Uterus (tissue), 2 donors: ENCODE measurements around the gene WDR46.

Experiments
- POLR2A ChIP-seq, 2 donors: fragments of 450-650 bp; IDR thresholded peaks; one replicate each; pipeline ENCODE4 v1.6.1; 2016; ENCODE audit warnings: antibody characterized with exemption in 2 of 2, mild to moderate bottlenecking in 1 of 2, moderate library complexity in 1 of 2
- TF ChIP-seq, protein P1 (sequence below), 4 experiments: fragments of 200-600 bp in 2 of 4; fragments of 450-650 bp in 2 of 4; sonication (generic) in 2 of 4; IDR thresholded peaks; one replicate each; pipeline ENCODE4 v1.5.1; 2016 to 2019; ENCODE audit warnings: antibody characterized with exemption in 4 of 4, mild to moderate bottlenecking in 2 of 4, moderate library complexity in 1 of 4

DNA sequence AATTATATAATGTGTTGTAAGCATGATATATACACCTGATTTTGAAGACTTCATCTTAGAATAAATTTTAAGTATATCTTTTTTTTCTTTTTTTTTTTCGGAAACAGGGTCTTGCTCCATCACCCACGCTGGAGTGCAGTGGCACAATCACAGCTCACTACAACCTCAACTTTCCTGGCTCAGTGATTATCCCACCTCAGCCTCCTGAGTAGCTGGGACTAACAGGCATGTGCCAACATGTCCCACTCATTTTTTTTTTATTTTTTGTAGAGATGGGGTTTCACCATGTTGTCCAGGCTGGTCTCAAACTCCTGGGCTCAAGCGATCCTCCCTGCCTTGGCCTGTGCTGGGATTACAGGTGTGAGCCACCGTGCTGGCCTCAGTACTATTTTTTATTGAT, 34.4 kb downstream of the WDR46 start:
- TF ChIP-seq, protein P1, sequence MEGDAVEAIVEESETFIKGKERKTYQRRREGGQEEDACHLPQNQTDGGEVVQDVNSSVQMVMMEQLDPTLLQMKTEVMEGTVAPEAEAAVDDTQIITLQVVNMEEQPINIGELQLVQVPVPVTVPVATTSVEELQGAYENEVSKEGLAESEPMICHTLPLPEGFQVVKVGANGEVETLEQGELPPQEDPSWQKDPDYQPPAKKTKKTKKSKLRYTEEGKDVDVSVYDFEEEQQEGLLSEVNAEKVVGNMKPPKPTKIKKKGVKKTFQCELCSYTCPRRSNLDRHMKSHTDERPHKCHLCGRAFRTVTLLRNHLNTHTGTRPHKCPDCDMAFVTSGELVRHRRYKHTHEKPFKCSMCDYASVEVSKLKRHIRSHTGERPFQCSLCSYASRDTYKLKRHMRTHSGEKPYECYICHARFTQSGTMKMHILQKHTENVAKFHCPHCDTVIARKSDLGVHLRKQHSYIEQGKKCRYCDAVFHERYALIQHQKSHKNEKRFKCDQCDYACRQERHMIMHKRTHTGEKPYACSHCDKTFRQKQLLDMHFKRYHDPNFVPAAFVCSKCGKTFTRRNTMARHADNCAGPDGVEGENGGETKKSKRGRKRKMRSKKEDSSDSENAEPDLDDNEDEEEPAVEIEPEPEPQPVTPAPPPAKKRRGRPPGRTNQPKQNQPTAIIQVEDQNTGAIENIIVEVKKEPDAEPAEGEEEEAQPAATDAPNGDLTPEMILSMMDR (IDR thresholded peaks at IDR 0.05): no peak
- no peak for TF ChIP-seq POLR2A (IDR thresholded peaks at IDR 0.05)
